ENCODE data around the gene BUB3.
"Not testable (repeated sequence)": the region's sequence is repeated elsewhere in the genome, so short reads cannot be mapped to it uniquely, and the experiment has no call there.

BUB3 gene

GRCh38 chr10:123154711-123155505 lies 706 bp downstream of the BUB3 start:
- DNase-seq (ENCODE audit: low read depth), result peak; percentile 17

- DNase-seq (ENCODE audit: low read depth), result no peak
These were observed 1.9 kb downstream of the BUB3 start for GRCh38 chr10:123156078-123156477.

- DNase-seq (ENCODE audit: low read depth), result no peak
These were observed 3.0 kb downstream of the BUB3 start for GRCh38 chr10:123157210-123157609.

- no peak for DNase-seq (ENCODE audit: low read depth)
These were observed 4.5 kb downstream of the BUB3 start for GRCh38 chr10:123158682-123159081.

- DNase-seq (ENCODE audit: low read depth), result no peak
These were observed 6.2 kb downstream of the BUB3 start for GRCh38 chr10:123160311-123160980.

GRCh38 chr10:123164319-123164718 lies 10.1 kb downstream of the BUB3 start:
- no peak for DNase-seq (ENCODE audit: low read depth)

- DNase-seq (ENCODE audit: low read depth), result no peak
These were observed 11.4 kb downstream of the BUB3 start for GRCh38 chr10:123165445-123166072.

- no peak for DNase-seq (ENCODE audit: low read depth)
These were observed 12.4 kb downstream of the BUB3 start for GRCh38 chr10:123166618-123167017.

- no peak for DNase-seq (ENCODE audit: low read depth)
These were observed 16.8 kb downstream of the BUB3 start for GRCh38 chr10:123170961-123171360.

- DNase-seq (ENCODE audit: low read depth), result not testable (repeated sequence)
These were observed 17.4 kb downstream of the BUB3 start for GRCh38 chr10:123171616-123172015.

GRCh38 chr10:123175389-123176387 lies 21.5 kb downstream of the BUB3 start:
- no peak for DNase-seq (ENCODE audit: low read depth)

GRCh38 chr10:123178390-123178789 lies 24.2 kb downstream of the BUB3 start:
- not testable (repeated sequence) for DNase-seq (ENCODE audit: low read depth)

- DNase-seq (ENCODE audit: low read depth), result no peak
These were observed 26.2 kb downstream of the BUB3 start for GRCh38 chr10:123180101-123181090.

- no peak for DNase-seq (ENCODE audit: low read depth)
These were observed 29.5 kb downstream of the BUB3 start for GRCh38 chr10:123183724-123184123.

- DNase-seq (ENCODE audit: low read depth), result no peak
These were observed 33.6 kb downstream of the BUB3 start for GRCh38 chr10:123187781-123188180.

GRCh38 chr10:123191886-123192285 lies 37.7 kb downstream of the BUB3 start:
- no peak for DNase-seq (ENCODE audit: low read depth)

- DNase-seq (ENCODE audit: low read depth), result no peak
These were observed 39.9 kb downstream of the BUB3 start for GRCh38 chr10:123194056-123194455.

- DNase-seq (ENCODE audit: low read depth), result no peak
These were observed 46.3 kb downstream of the BUB3 start for GRCh38 chr10:123200531-123200930.

- no peak for DNase-seq (ENCODE audit: low read depth)
These were observed 48.3 kb downstream of the BUB3 start for GRCh38 chr10:123202506-123202905.

GRCh38 chr10:123203393-123204126 lies 49.4 kb downstream of the BUB3 start:
- no peak for DNase-seq (ENCODE audit: low read depth)
